GM12873 (cell line): ENCODE measurements around the gene AQP1.

Experiments
- CTCF ChIP-seq: IDR thresholded peaks from 2 replicates; pipeline ENCODE4 v1.5.1; 2012; ENCODE audit warnings: low read depth, mild to moderate bottlenecking, moderate library complexity, low read length, control low read depth; ENCODE audit not compliant: insufficient read depth; ENCODE audit errors: missing control alignments

The AQP1 gene

GRCh38 chr7:30900803-30901362 is 10.8 kb upstream of the AQP1 start:
- no peak for TF ChIP-seq CTCF

DNA sequence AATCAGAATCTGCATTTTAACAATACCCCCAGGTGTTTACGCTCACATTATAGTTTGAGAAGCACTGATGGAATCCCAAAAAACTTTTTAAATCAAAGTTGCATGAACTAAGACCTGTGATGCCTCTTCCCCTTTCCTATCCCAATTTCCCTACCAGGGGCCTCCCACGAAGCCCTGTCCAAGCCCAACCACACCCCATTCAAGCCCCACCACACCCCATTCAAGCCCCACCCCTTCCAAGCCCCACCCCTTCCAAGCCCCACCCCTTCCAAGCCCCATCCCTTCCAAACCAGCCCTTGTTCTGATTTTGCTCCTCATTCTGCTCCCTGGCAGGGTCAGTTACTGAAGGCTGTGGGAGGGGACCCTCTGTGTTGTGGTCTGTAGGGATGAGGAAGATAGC is 9.8 kb upstream of the AQP1 start:
- no peak for TF ChIP-seq CTCF

DNA sequence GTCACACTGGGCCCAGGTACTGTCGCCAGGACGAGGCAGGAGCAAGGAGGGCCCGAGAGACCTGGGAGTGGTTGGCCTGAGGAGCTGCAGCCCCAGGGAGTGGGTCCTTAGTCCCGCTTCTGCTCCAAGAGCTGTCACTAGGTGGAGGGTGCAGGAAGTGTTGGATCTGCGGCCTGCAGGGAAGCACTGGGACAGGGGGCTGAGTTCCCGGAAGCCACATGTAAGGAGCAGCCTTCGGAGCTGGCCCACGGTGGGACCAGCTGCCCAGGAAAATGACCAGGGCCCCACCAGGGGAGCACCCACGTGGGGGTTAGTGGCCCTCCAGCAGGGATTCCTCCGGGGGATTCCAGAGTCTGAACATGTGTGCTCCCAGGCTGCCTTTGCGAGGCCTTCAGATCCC is 9.2 kb upstream of the AQP1 start:
- TF ChIP-seq CTCF: no peak

GRCh38 chr7:30903146-30903545 is 8.5 kb upstream of the AQP1 start:
- TF ChIP-seq CTCF: no peak

- no peak for TF ChIP-seq CTCF
These were observed 7.1 kb upstream of the AQP1 start for GRCh38 chr7:30904561-30904960.

DNA sequence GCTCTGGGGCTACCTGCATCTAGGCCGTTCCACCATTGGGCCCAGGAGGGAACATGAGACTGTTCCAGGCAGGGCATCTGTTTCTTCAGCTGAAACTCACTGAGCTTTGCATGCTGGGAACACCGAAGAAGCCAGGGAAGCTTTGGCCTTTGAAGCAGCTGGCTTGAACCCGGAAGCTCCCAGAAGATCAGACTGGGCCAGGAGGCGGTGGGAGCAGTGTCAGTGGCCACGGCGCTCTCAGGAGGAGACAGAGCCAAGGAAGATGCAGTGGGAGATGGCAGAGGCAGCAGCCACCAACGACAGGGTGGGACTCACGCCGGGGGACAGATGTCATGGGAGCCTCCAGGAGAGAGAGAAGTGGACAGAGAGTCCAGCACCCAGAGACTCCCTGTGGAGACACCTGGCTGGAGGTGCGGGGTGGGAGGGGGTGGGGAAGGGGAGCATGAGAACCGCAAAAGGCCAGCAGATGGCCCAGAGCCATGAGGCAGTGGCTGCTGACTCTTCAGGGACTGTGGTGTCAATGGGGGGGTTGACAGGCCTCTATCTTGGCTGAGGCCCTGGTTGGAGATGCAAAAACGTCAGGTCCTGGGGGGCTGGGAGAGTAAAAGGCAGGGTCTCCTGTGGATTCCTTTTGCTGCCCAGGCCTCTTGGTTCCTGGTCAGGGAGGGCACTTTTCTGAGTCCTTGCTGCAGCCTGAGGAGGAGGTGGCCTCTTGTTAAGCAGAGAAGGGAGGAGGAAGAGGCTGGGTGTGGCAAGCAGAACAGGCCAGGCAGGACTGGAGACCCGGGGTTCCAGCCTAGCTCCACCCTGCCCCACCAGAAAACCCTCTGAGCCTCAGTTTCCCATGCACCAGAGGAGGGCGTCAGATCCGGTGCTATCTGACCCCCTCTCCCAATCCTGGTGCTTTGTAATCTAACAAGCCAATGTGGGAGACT is 6.3 kb upstream of the AQP1 start:
- no peak for TF ChIP-seq CTCF

DNA sequence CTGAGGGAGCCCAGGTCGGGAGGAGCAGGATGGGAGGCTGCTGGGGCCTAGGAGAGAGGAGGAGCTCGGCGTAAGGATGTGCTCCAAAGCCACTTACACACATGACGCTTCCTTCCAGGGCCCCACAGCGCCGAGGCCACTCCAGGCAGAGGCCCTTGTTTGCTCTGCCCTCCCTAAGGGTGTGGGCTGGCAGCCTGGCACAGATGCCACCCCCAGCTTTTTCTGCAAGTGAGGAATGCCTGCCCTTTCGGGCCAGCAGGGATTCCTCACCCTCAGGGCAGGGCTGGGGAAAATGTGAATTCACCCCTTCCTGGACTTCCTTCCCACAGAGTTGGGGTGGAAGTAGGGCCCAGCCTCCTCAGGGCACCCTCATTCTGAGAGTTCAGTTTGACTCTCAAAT is 5.6 kb upstream of the AQP1 start:
- TF ChIP-seq CTCF: no peak
